ENCODE measurements around the gene ABTB2. TPM values are rescaled to one million over a fixed set of nuclear protein-coding genes. Genes with fewer than 3 reads are reported as not detected.
A peak's percentile ranks its signal among the peaks of the same experiment; 100 is the strongest.

ABTB2 gene
- total RNA-seq, 1 donor: 5.1 TPM

- no peaks in the 10 kb centered on the region for H3K36me3 ChIP-seq (ENCODE audit: insufficient read depth, low read length)
- H3K4me3 ChIP-seq (ENCODE audit: insufficient read depth, low read length): no peak overlapping the region
- H3K4me2 ChIP-seq (ENCODE audit: insufficient read depth, low read length): no peak overlapping the region
- H3K27ac ChIP-seq (ENCODE audit: low read depth, low read length): no peak overlapping the region
- peaks cover 17% of the 10 kb centered on the region for H4K20me1 ChIP-seq (ENCODE audit: insufficient read depth, low read length)
- H2AFZ ChIP-seq (ENCODE audit: low read length): no peak overlapping the region
- TF ChIP-seq CTCF (IDR thresholded peaks at IDR 0.05; ENCODE audit: extremely low read depth, low read depth, low read length): no peak
- H3K9me3 ChIP-seq (ENCODE audit: low read depth, low read length): no peaks in the 10 kb centered on the region
- no peaks in the 10 kb centered on the region for H3K27me3 ChIP-seq (ENCODE audit: insufficient read depth, low read length)
- H3K79me2 ChIP-seq (ENCODE audit: insufficient read depth, low read length): no peaks in the 10 kb centered on the region
- peaks cover 8% of the 10 kb centered on the region for H3K4me1 ChIP-seq (ENCODE audit: insufficient read depth, low read length)
- peak; percentile 44 for DNase-seq (ENCODE audit: insufficient read length, low spot score, missing footprints)
Measured at GRCh38 chr11:34207487-34208180, 150.2 kb downstream of the ABTB2 start.

GRCh38 chr11:34206407-34207300 is 151.2 kb downstream of the ABTB2 start:
- peak; percentile 23 for DNase-seq (ENCODE audit: insufficient read length, low spot score, missing footprints)
- no peaks in the 10 kb centered on the region for H3K36me3 ChIP-seq (ENCODE audit: insufficient read depth, low read length)
- H3K9me3 ChIP-seq (ENCODE audit: low read depth, low read length): no peaks in the 10 kb centered on the region
- TF ChIP-seq CTCF (IDR thresholded peaks at IDR 0.05; ENCODE audit: extremely low read depth, low read depth, low read length): no peak
- H2AFZ ChIP-seq (ENCODE audit: low read length): no peak overlapping the region
- no peaks in the 10 kb centered on the region for H3K79me2 ChIP-seq (ENCODE audit: insufficient read depth, low read length)
- no peak overlapping the region for H3K4me2 ChIP-seq (ENCODE audit: insufficient read depth, low read length)
- H3K27me3 ChIP-seq (ENCODE audit: insufficient read depth, low read length): no peaks in the 10 kb centered on the region
- peaks cover 8% of the 10 kb centered on the region for H3K4me1 ChIP-seq (ENCODE audit: insufficient read depth, low read length)
- H3K27ac ChIP-seq (ENCODE audit: low read depth, low read length): no peak overlapping the region
- H3K4me3 ChIP-seq (ENCODE audit: insufficient read depth, low read length): no peak overlapping the region
- peaks cover 12% of the 10 kb centered on the region for H4K20me1 ChIP-seq (ENCODE audit: insufficient read depth, low read length)

GRCh38 chr11:34205326-34206035 is 152.3 kb downstream of the ABTB2 start:
- Histone ChIP-seq H3K79me2 (ENCODE audit: insufficient read depth, low read length) (no peaks in the 10 kb centered on the region), H3K27me3 (ENCODE audit: insufficient read depth, low read length) (no peaks in the 10 kb centered on the region), H4K20me1 (ENCODE audit: insufficient read depth, low read length) (peaks cover 12% of the 10 kb centered on the region), H3K9me3 (ENCODE audit: low read depth, low read length) (no peaks in the 10 kb centered on the region), H3K4me1 (ENCODE audit: insufficient read depth, low read length) (peaks cover 8% of the 10 kb centered on the region), H3K27ac (ENCODE audit: low read depth, low read length) (no peak overlapping the region), H3K4me2 (ENCODE audit: insufficient read depth, low read length) (no peak overlapping the region), H3K36me3 (ENCODE audit: insufficient read depth, low read length) (no peaks in the 10 kb centered on the region), H3K4me3 (ENCODE audit: insufficient read depth, low read length) (no peak overlapping the region), H2AFZ (ENCODE audit: low read length) (no peak overlapping the region)
- no peak for TF ChIP-seq CTCF (IDR thresholded peaks at IDR 0.05; ENCODE audit: extremely low read depth, low read depth, low read length)
- no peak for DNase-seq (ENCODE audit: insufficient read length, low spot score, missing footprints)

All from osteoblast (primary cell).